AG08395 (cell line): ENCODE results near the gene ISCA2.
"Not testable (repeated sequence)": the region's sequence is repeated elsewhere in the genome, so short reads cannot be mapped to it uniquely, and the experiment has no call there.

Source experiments
- DNase-seq: peaks from one replicate; pipeline ENCODE4 v3.0.0; 2012; ENCODE audit warnings: mixed read lengths, low spot score

Gene ISCA2

GRCh38 chr14:74528886-74529285 lies 35.3 kb downstream of the ISCA2 start:
- no peak for DNase-seq

GRCh38 chr14:74531006-74531405 lies 37.4 kb downstream of the ISCA2 start:
- no peak for DNase-seq

- peak; percentile 43 for DNase-seq
These were observed 37.9 kb downstream of the ISCA2 start for GRCh38 chr14:74531467-74531866.

GRCh38 chr14:74532246-74532645 lies 38.7 kb downstream of the ISCA2 start:
- no peak for DNase-seq

- DNase-seq, result no peak
These were observed 40.0 kb downstream of the ISCA2 start for GRCh38 chr14:74533576-74533975.

GRCh38 chr14:74535756-74536325 lies 42.3 kb downstream of the ISCA2 start:
- no peak for DNase-seq

GRCh38 chr14:74536336-74536735 lies 42.8 kb downstream of the ISCA2 start:
- not testable (repeated sequence) for DNase-seq

- no peak for DNase-seq
These were observed 45.1 kb downstream of the ISCA2 start for GRCh38 chr14:74538411-74539391.

GRCh38 chr14:74539503-74539902 lies 45.9 kb downstream of the ISCA2 start:
- no peak for DNase-seq

GRCh38 chr14:74541225-74541624 lies 47.7 kb downstream of the ISCA2 start:
- DNase-seq, result no peak

GRCh38 chr14:74542056-74542685 lies 48.6 kb downstream of the ISCA2 start:
- no peak for DNase-seq

- DNase-seq, result no peak
These were observed 50.3 kb downstream of the ISCA2 start for GRCh38 chr14:74543771-74544438.

- no peak for DNase-seq
These were observed 51.8 kb downstream of the ISCA2 start for GRCh38 chr14:74545386-74545785.

- DNase-seq, result no peak
These were observed 52.9 kb downstream of the ISCA2 start for GRCh38 chr14:74546416-74546815.
